ENCODE data around the gene KCNH1.

Gene KCNH1

DNA sequence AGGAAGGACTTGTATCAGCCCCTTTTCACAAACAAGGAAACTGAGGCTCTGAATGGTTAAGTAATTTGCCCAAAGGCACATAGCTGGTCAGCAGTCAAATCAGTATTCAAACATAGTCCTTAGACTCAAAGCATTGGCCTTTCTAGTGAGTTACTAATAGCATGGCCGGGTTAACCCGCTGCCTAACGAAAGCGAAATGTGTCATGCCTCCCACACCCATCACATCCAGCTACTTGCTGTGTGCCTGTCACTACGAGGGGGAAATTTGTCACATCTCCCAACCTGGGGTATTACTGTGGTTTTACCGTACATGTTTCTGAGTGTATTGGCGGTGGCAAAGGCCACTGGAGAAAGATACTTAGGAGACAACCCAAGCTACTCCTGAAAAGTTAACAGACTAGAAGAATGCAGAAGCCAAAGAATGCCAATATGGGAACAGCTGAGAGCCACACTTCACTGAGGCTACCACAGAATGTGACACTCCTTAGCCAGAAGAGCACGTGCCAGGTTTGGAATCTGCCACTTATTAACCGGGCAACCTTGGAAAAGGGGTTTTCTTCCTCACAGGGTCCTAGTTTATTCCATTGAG, 363.5 kb downstream of the KCNH1 start:
- TF ChIP-seq, protein P1, sequence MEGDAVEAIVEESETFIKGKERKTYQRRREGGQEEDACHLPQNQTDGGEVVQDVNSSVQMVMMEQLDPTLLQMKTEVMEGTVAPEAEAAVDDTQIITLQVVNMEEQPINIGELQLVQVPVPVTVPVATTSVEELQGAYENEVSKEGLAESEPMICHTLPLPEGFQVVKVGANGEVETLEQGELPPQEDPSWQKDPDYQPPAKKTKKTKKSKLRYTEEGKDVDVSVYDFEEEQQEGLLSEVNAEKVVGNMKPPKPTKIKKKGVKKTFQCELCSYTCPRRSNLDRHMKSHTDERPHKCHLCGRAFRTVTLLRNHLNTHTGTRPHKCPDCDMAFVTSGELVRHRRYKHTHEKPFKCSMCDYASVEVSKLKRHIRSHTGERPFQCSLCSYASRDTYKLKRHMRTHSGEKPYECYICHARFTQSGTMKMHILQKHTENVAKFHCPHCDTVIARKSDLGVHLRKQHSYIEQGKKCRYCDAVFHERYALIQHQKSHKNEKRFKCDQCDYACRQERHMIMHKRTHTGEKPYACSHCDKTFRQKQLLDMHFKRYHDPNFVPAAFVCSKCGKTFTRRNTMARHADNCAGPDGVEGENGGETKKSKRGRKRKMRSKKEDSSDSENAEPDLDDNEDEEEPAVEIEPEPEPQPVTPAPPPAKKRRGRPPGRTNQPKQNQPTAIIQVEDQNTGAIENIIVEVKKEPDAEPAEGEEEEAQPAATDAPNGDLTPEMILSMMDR (conservative IDR thresholded peaks at IDR 0.05; ENCODE audit: low read depth, low read length), result no peak
- H3K4me3 ChIP-seq (ENCODE audit: low read depth, low read length), result no peak overlapping the region
- no peak for DNase-seq (ENCODE audit: low read depth)

DNA sequence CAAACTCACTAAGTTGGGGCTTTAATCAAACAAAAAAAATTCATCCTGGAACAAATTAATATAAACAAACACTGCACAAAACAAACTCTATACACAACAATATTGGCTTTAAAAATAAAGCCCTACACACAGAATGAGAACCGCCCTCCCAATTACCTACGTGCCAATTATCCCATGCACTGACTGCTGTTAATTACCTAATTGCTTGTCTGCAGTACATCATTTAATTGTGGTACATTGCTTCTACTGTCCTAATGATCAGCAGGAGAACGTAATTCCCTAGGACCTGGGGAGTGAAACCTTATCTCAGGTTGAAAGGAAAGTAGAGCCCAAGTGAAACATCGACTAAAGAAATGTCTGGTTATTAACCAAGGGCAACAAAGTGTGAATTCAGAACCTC, 364.5 kb downstream of the KCNH1 start:
- TF ChIP-seq, protein P1 (conservative IDR thresholded peaks at IDR 0.05; ENCODE audit: low read depth, low read length), result no peak
- no peak for DNase-seq (ENCODE audit: low read depth)
- H3K4me3 ChIP-seq (ENCODE audit: low read depth, low read length), result no peak overlapping the region

DNA sequence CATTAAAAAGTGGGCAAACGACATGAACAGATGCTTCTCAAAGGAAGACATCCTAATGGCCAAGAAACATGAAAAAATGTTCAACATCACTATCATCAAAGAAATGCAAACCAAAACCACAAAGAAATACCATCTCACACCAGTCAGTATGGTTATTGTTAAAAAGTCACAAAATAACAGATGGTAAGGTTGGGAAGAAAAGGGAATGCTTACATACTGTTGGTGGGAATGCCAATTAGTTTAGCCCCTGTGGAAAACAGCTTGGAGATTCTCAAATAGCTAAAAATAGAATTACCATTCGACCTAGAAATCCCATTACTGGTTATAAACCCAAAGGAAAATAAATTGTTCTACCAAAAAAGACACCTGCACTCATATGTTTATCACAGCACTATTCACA, 369.4 kb downstream of the KCNH1 start:
- TF ChIP-seq, protein P1 (conservative IDR thresholded peaks at IDR 0.05; ENCODE audit: low read depth, low read length), result no peak
- H3K4me3 ChIP-seq (ENCODE audit: low read depth, low read length), result no peak overlapping the region
- no peak for DNase-seq (ENCODE audit: low read depth)

DNA sequence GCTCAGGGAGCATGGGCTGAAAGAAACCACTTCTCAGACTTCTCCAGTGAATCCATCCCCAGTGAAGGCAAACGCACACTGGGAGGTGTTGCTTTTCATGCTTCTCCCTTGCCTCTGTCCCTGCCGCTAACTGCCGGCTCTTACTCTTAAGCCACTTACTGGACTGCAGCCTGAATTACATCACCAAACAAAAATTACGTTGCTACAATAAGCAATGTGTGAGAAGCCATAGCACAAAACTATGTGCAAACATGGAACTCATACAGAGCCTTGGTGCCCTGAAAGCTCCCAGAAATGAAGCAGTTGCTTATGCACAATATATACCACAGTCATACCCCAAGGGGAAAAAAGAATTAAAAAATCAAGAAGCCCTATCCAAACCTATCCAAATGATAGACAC, 375.2 kb downstream of the KCNH1 start:
- TF ChIP-seq, protein P1 (conservative IDR thresholded peaks at IDR 0.05; ENCODE audit: low read depth, low read length), result no peak
- no peak overlapping the region for H3K4me3 ChIP-seq (ENCODE audit: low read depth, low read length)
- no peak for DNase-seq (ENCODE audit: low read depth)

DNA sequence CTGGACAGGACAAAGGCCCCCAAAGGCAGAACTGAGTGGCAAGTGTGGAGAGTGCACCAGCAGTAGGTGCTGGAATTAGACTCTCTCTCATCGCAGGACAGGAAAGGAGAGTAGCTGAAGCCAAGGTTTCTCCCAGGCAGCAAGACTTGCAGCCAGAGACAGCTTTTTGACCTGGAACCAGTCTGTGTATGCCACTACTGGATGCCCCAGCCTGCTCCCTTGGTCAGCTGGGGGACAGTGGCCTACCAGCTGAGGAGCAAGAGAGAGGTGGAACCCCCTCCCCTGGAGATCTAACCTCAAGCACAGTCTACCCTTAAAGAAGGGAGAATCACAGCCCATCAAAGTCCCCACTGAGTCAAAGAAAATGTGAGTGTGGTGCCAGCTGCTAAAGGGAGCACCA, 375.7 kb downstream of the KCNH1 start:
- no peak for DNase-seq (ENCODE audit: low read depth)
- no peak overlapping the region for H3K4me3 ChIP-seq (ENCODE audit: low read depth, low read length)
- TF ChIP-seq, protein P1 (conservative IDR thresholded peaks at IDR 0.05; ENCODE audit: low read depth, low read length), result no peak

DNA sequence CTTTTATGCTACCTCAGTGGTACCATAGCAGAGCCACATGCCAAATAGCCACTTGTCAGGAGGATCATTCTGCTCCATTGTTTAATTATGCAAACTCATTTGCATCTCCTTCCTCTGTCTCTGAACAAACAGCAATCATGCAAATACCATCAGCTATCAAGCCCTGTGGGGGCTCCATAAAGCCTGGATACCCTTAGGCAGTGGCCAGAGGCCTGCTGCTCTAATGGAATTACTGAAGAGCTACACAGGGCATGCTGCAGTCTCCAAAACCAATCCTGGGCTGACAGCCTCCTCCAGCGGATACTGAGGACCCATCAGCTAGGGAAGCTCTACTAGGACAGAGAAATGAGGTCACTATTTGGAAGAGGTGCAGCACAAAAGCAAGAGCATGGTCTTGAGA, 376.3 kb downstream of the KCNH1 start:
- no peak overlapping the region for H3K4me3 ChIP-seq (ENCODE audit: low read depth, low read length)
- TF ChIP-seq, protein P1 (conservative IDR thresholded peaks at IDR 0.05; ENCODE audit: low read depth, low read length), result no peak
- no peak for DNase-seq (ENCODE audit: low read depth)

DNA sequence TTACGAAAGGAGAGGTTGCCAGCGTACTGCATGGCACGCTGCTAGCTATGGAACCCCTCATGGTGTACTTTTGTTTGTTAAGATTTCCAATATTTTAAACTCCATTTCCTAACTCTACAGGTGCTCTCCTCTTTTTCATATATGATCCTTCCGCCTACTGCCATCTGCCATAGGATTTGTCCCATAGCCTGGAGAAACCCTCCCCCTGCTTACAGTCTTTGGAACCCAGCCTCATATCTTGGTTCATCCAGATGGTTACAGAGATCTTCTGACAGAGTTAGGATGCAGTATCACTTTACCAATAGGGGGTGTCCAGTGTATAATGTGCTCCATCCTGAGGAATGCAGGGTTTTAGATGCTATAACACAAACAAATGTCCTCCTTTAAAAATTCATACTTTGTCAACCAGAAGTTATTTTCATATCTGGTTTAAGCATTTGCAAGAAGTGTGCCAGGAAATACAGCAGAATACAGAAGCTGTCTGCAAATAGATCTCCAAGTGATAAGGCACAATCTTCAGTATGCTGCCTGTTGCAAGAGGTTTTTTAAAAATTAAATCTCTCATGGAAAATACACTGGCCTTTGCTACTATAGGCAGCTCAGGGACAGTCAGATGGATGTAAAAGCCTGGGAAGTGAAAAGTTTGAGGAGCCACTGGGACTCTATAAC, 377.8 kb downstream of the KCNH1 start:
- TF ChIP-seq, protein P1 (conservative IDR thresholded peaks at IDR 0.05; ENCODE audit: low read depth, low read length), result no peak
- H3K4me3 ChIP-seq (ENCODE audit: low read depth, low read length), result no peak overlapping the region
- DNase-seq (ENCODE audit: low read depth), result no peak
